Brain microvascular endothelial cell (primary cell): ENCODE data around the gene AVPR2.

ENCODE experiments used
- DNase-seq: peaks from one replicate; pipeline ENCODE4 v3.0.0-alpha.2; 2020
- H3K27ac ChIP-seq: fragments of 250-450 bp; sonication (Bioruptor Pico); 2 replicates; pipeline ENCODE4 v1.5.1; 2020; ENCODE audit warnings: mild to moderate bottlenecking, moderate library complexity
- H3K27me3 ChIP-seq: fragments of 250-450 bp; sonication (Bioruptor Pico); replicated peaks from 2 replicates; pipeline ENCODE4 v1.5.1; 2020; ENCODE audit warnings: mild to moderate bottlenecking
- H3K36me3 ChIP-seq: fragments of 250-450 bp; sonication (Bioruptor Pico); replicated peaks from 2 replicates; pipeline ENCODE4 v1.5.1; 2020; ENCODE audit warnings: mild to moderate bottlenecking
- H3K4me3 ChIP-seq: 2 replicates; pipeline ENCODE4 v1.5.1; 2011; ENCODE audit warnings: low read depth, mild to moderate bottlenecking, control low read depth, low read length, moderate library complexity
- CTCF ChIP-seq: IDR thresholded peaks from 2 replicates; pipeline ENCODE4 v1.5.1; 2011; ENCODE audit warnings: low read depth, mild to moderate bottlenecking, moderate library complexity, low read length, control low read depth, inconsistent platforms; ENCODE audit errors: missing control alignments
- in situ Hi-C: cut with HindIII; loops from 2 replicates; pipeline ENCODE4 v1.10.0; 2017; ENCODE audit warnings: low sequenced_read_pairs, low pct_ligation_motif_present

The AVPR2 gene

DNA sequence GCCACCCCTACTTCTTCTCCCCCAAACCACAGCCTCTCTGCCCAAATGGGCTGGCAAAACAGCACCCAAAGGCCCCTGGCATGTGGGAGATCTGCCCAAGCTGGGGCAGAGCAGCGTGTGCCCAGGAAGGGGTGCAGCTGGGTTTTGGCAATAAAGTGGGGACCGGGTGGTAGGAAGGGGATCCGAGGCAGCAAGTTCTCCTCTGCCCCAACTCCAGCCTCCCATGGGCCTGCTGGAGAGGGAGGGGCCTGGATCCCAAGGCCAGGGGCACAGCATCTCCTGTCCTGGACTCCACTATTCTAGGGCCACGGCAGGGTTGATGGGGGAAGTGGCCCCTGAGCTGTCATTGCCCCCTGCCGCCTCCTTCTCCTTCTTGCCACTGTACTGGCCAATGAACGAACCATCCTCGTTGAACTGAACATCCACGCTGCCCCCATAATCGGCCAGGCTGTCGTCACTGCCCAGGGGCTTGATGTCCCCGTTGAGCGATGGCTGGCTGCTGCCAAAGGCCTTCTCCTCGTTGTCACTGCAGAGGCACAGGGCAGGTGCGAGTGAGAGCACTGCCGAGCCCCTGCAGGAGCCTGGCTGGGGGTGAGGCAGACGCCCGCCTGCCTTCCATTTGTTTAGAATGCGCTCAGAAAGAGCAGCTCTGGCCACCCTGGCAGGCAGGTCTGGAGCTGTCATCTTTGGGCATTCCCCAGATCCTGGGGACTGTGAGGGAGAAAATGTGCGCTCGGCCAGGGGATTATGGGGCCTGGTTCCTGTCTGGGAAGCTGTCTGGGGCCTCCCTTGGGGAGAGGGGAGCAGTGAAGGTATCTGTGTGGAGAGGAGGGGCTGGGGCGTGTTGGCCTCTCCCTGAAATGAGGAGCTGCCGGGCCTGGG is 41.9 kb upstream of the AVPR2 start:
- Histone ChIP-seq H3K36me3 (no peaks in the 10 kb centered on the region), H3K27ac (no peak overlapping the region), H3K27me3 (no peaks in the 10 kb centered on the region), H3K4me3 (no peak overlapping the region)
- no peak for TF ChIP-seq CTCF
- no peak for DNase-seq
- in situ Hi-C loops, result no loop called here

- TF ChIP-seq CTCF, result no peak
- DNase-seq, result no peak
- Histone ChIP-seq H3K4me3 (no peak overlapping the region), H3K27me3 (no peaks in the 10 kb centered on the region), H3K27ac (no peak overlapping the region), H3K36me3 (no peaks in the 10 kb centered on the region)
- in situ Hi-C loops, result no loop called here
These were observed 41.1 kb upstream of the AVPR2 start for GRCh38 chrX:153863251-153863991.

GRCh38 chrX:153864101-153864500 is 40.4 kb upstream of the AVPR2 start:
- Histone ChIP-seq H3K36me3 (no peaks in the 10 kb centered on the region), H3K4me3 (no peak overlapping the region), H3K27me3 (no peaks in the 10 kb centered on the region), H3K27ac (no peak overlapping the region)
- in situ Hi-C loops, result no loop called here
- TF ChIP-seq CTCF, result no peak
- no peak for DNase-seq

DNA sequence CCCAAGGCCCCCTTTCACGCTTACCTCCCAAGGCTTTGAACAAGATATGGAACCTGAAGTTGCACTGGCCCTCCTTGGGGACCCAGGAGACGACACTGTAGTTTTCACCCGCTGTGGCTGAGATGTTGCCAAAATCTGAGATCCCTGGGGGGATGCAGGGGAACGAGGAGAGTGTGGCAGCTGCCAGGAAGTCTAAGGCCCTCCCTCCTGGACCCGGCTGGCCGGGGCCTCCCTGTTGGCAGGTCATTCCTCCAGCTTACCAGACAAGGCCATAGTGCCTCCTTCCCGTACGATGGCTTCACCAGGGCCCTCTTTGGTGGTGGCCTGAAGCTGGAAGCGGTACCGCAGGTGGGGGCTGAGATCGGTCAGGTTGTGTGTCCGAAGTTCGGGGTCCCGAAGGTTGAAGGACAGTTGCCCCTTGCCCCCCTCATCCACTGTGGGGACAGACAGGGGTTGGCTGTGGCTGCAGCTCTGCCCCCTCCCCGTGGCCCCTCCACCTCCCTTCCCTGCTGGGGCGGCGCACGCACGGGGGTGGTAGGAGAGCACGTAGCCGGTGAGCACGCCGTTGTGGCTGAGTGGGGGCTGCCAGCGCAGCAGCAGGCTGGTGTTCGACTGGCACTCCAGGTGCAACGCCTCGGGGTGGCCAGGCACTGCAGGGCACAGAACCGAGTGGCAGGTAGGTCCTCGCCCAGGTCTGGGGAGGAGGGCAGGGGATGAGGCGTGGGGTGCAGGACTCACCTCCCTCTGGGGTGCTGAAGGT is 39.7 kb upstream of the AVPR2 start:
- H3K4me3 ChIP-seq, result no peak overlapping the region
- no peaks in the 10 kb centered on the region for H3K36me3 ChIP-seq
- DNase-seq, result no peak
- in situ Hi-C loops, result no loop called here
- no peak overlapping the region for H3K27ac ChIP-seq
- no peak for TF ChIP-seq CTCF
- no peaks in the 10 kb centered on the region for H3K27me3 ChIP-seq

DNA sequence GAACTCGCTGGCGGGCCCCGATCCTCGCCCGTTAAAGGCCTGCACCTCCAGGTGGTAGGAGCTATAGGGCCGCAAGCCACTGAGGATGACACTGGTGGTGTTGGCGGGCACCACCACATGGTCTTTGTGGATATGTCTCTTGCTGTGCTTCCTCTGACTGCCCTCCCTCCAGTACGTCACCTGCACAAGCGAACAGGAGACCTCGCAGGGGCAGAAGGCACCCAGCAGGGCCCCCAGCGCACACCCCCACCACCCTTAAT is 39.2 kb upstream of the AVPR2 start:
- Histone ChIP-seq H3K27ac (no peak overlapping the region), H3K4me3 (no peak overlapping the region), H3K27me3 (no peaks in the 10 kb centered on the region), H3K36me3 (no peaks in the 10 kb centered on the region)
- DNase-seq, result no peak
- in situ Hi-C loops, result no loop called here
- TF ChIP-seq CTCF, result no peak
